Activated B cell treated with CpG ODN at 0.5 μM for 24 hours (primary cell): ENCODE measurements around the gene ICA1. TPM values are rescaled to one million over a fixed set of nuclear protein-coding genes. Genes with fewer than 3 reads are reported as not detected.
"Not testable (repeated sequence)": the region's sequence is repeated elsewhere in the genome, so short reads cannot be mapped to it uniquely, and the experiment has no call there.

Experiments used
- ATAC-seq: fragments of 200-7000 bp; cut with Tn5 transposase; one replicate; pipeline ENCODE4 v1.10.0; 2021; ENCODE audit warnings: low read depth, mild to moderate bottlenecking, moderate library complexity
- CTCF ChIA-PET: fragments of 350-600 bp; sonication (Branson Sonifier 250); formaldehyde crosslinking; loops from one replicate; lab custom pipeline; 2021; ENCODE audit warnings: antibody characterized with exemption; lab: Charles Lee
- POLR2A ChIA-PET: fragments of 350-600 bp; sonication (Branson Sonifier 250); formaldehyde crosslinking; loops from one replicate; lab custom pipeline; 2021; ENCODE audit warnings: antibody characterized with exemption; lab: Charles Lee
- DNase-seq: peaks from one replicate; pipeline ENCODE4 v3.0.0; 2022
- H3K27ac Mint-ChIP-seq: one replicate; pipeline ENCODE4 v1.8.0; 2020; ENCODE audit warnings: mixed read lengths
- H3K27me3 Mint-ChIP-seq: one replicate; pipeline ENCODE4 v1.8.0; 2021; ENCODE audit warnings: mixed read lengths
- H3K36me3 Mint-ChIP-seq: one replicate; pipeline ENCODE4 v1.8.0; 2021; ENCODE audit warnings: low read depth, mixed read lengths
- H3K4me1 Mint-ChIP-seq: one replicate; pipeline ENCODE4 v1.8.0; 2021; ENCODE audit warnings: mixed read lengths
- H3K4me3 Mint-ChIP-seq: one replicate; pipeline ENCODE4 v1.8.0; 2020; ENCODE audit warnings: mild to moderate bottlenecking, mixed read lengths
- H3K9me3 Mint-ChIP-seq: one replicate; pipeline ENCODE4 v1.8.0; 2020; ENCODE audit warnings: mixed read lengths
- CTCF ChIP-seq: fragments of 200-600 bp; IDR thresholded peaks from one replicate; pipeline ENCODE4 v1.8.0; 2022; ENCODE audit warnings: antibody characterized with exemption, mild to moderate bottlenecking
- intact Hi-C: fragments of 100-400 bp; cut with micrococcal nuclease; formaldehyde crosslinking; loops from one replicate; pipeline ENCODE4 v1.15.1; 2024
- total RNA-seq: library from RNA; stranded (reverse); gene quantifications from 2 replicates; pipeline ENCODE4 v1.2.3, GENCODE V29; 2022

Gene ICA1
- total RNA-seq, 1 donor from 2014 or later = not detected

- ChIA-PET CTCF (no interaction called here), POLR2A (no interaction called here)
- no peaks in the 10 kb centered on the region for H3K9me3 Mint-ChIP-seq
- no peaks in the 10 kb centered on the region for H3K36me3 Mint-ChIP-seq
- no peak overlapping the region for H3K27ac Mint-ChIP-seq
- H3K4me3 Mint-ChIP-seq = no peak overlapping the region
- H3K4me1 Mint-ChIP-seq = no peaks in the 10 kb centered on the region
- ATAC-seq = no peak
- DNase-seq = no peak
- no peak for TF ChIP-seq CTCF
- H3K27me3 Mint-ChIP-seq = peaks cover 16% of the 10 kb centered on the region
- intact Hi-C loops = no loop called here
Observed at GRCh38 chr7:8250547-8250946, 11.4 kb downstream of the ICA1 start.

- ATAC-seq = no peak
- CTCF ChIA-PET = no interaction called here
Observed at GRCh38 chr7:8249121-8249520, 12.8 kb downstream of the ICA1 start.

GRCh38 chr7:8246020-8246419 lies 15.9 kb downstream of the ICA1 start:
- intact Hi-C loops = no loop called here
- TF ChIP-seq CTCF = no peak
- ChIA-PET POLR2A (no interaction called here), CTCF (no interaction called here)
- ATAC-seq (no peak), DNase-seq (no peak)
- H3K9me3 Mint-ChIP-seq = peaks cover 14% of the 10 kb centered on the region
- H3K36me3 Mint-ChIP-seq = peaks cover 4% of the 10 kb centered on the region
- no peak overlapping the region for H3K27ac Mint-ChIP-seq
- H3K4me1 Mint-ChIP-seq = no peaks in the 10 kb centered on the region
- peaks cover 14% of the 10 kb centered on the region for H3K27me3 Mint-ChIP-seq
- no peak overlapping the region for H3K4me3 Mint-ChIP-seq

More at GRCh38 chr7:8249121-8249520, 12.8 kb downstream of the ICA1 start:
- Mint-ChIP-seq H3K36me3 (no peaks in the 10 kb centered on the region), H3K27me3 (peaks cover 12% of the 10 kb centered on the region), H3K27ac (no peak overlapping the region), H3K9me3 (peaks cover 3% of the 10 kb centered on the region), H3K4me1 (no peaks in the 10 kb centered on the region), H3K4me3 (no peak overlapping the region)
- intact Hi-C loops = no loop called here
- DNase-seq = no peak
- POLR2A ChIA-PET = no interaction called here
- no peak for TF ChIP-seq CTCF

- Mint-ChIP-seq H3K9me3 (peaks cover 14% of the 10 kb centered on the region), H3K27me3 (peaks cover 16% of the 10 kb centered on the region)
- ATAC-seq, H3K36me3 Mint-ChIP-seq, H3K4me1 Mint-ChIP-seq, H3K4me3 Mint-ChIP-seq, CTCF ChIA-PET, DNase-seq, POLR2A ChIA-PET, intact Hi-C loops, H3K27ac Mint-ChIP-seq: not testable (repeated sequence)
Observed at GRCh38 chr7:8245032-8245431, 16.9 kb downstream of the ICA1 start.

- ATAC-seq, DNase-seq, POLR2A ChIA-PET, H3K36me3 Mint-ChIP-seq, intact Hi-C loops, CTCF ChIA-PET, H3K4me1 Mint-ChIP-seq, H3K27ac Mint-ChIP-seq, H3K4me3 Mint-ChIP-seq: not testable (repeated sequence)
- Mint-ChIP-seq H3K9me3 (peaks cover 14% of the 10 kb centered on the region), H3K27me3 (peaks cover 19% of the 10 kb centered on the region)
Observed at GRCh38 chr7:8243059-8243458, 18.9 kb downstream of the ICA1 start.

GRCh38 chr7:8239702-8240362 lies 22.1 kb downstream of the ICA1 start:
- H3K27ac Mint-ChIP-seq, CTCF ChIA-PET, ATAC-seq, H3K36me3 Mint-ChIP-seq, intact Hi-C loops, DNase-seq, POLR2A ChIA-PET, H3K4me3 Mint-ChIP-seq, H3K4me1 Mint-ChIP-seq: not testable (repeated sequence)
- H3K9me3 Mint-ChIP-seq = peaks cover 11% of the 10 kb centered on the region
- peaks cover 23% of the 10 kb centered on the region for H3K27me3 Mint-ChIP-seq
